Measurements from ENCODE around the gene TMEM59L.

GRCh38 chr19:18667531-18668251 lies 55.0 kb downstream of the TMEM59L start:
- TF ChIP-seq CTCF (IDR thresholded peaks at IDR 0.05 in 8 of 11, conservative IDR thresholded peaks at IDR 0.05 in 3 of 11) (no peak), POLR2A (IDR thresholded peaks at IDR 0.05) (no peak), POLR2AphosphoS5 (IDR thresholded peaks at IDR 0.05) (peak in 1 of 3 donors; percentile 18)

Measured in spleen (tissue), 7 donors.